Kidney (tissue), 14 donors: ENCODE results near the gene LTBP1. TPM values are rescaled to one million over a fixed set of nuclear protein-coding genes. Genes with fewer than 3 reads are reported as not detected.

Experiments
- DNase-seq, 5 donors: peaks; one replicate each; pipeline ENCODE4 v3.0.0-alpha.2; 2013 to 2020
- FAIRE-seq: peaks from 2 replicates; lab custom pipeline; 2012; peaks lifted over from hg19 to GRCh38; lab: Jason Lieb, UNC
- H3K27ac ChIP-seq, 2 donors: one replicate each; pipeline ENCODE4 v1.7.0; 2013; ENCODE audit warnings: low read depth in 2 of 2, low read length in 2 of 2, inconsistent platforms in 1 of 2
- H3K27me3 ChIP-seq: one replicate; pipeline ENCODE4 v1.7.1; 2013; ENCODE audit warnings: low read length, inconsistent platforms; ENCODE audit not compliant: control insufficient read depth, insufficient read depth
- H3K36me3 ChIP-seq, 3 donors: one replicate each; pipeline versions ENCODE4 v1.7.0 to v1.7.1; 2013; ENCODE audit warnings: low read length in 3 of 3, control low read depth in 1 of 3, inconsistent platforms in 1 of 3; ENCODE audit not compliant: insufficient read depth in 3 of 3, control insufficient read depth in 2 of 3
- H3K4me1 ChIP-seq, 3 donors: one replicate each; pipeline versions ENCODE4 v1.7.0 to v1.7.1; 2013; ENCODE audit warnings: low read length in 3 of 3, inconsistent platforms in 1 of 3, low read depth in 1 of 3; ENCODE audit not compliant: control insufficient read depth in 2 of 3, insufficient read depth in 2 of 3
- H3K4me3 ChIP-seq, 3 donors: one replicate each; pipeline versions ENCODE4 v1.7.0 to v1.8.1; 2013; ENCODE audit warnings: low read length in 3 of 3, control low read depth in 1 of 3, inconsistent platforms in 1 of 3
- H3K9ac ChIP-seq, 3 donors: one replicate each; pipeline versions ENCODE4 v1.7.0 to v1.7.1; 2013; ENCODE audit warnings: low read length in 3 of 3, control low read depth in 1 of 3, inconsistent platforms in 1 of 3
- H3K9me3 ChIP-seq, 3 donors: one replicate each; pipeline versions ENCODE4 v1.7.0 to v1.7.1; 2013; ENCODE audit warnings: low read length in 3 of 3, control low read depth in 1 of 3, inconsistent platforms in 1 of 3; ENCODE audit not compliant: control insufficient read depth in 2 of 3, insufficient read depth in 1 of 3
- CTCF ChIP-seq: IDR thresholded peaks from 3 replicates; pipeline ENCODE4 v1.5.1; 2012; ENCODE audit warnings: mild to moderate bottlenecking, moderate library complexity, borderline replicate concordance; ENCODE audit not compliant: insufficient read depth; ENCODE audit errors: extremely low read depth
- intact Hi-C: fragments of 100-400 bp; cut with DNase I; formaldehyde crosslinking; loops from one replicate; pipeline ENCODE4 v1.11.1; 2022
- polyA plus RNA-seq: library from polyadenylated mRNA; stranded (reverse); fragments of 350-450 nt; fragmentation: Illumina TruSeq; extraction: RNeasy Lipid Tissue Mini Kit (QIAGEN cat#74804); gene quantifications from one replicate; pipeline ENCODE4 v1.2.3, GENCODE V29; 2014; ENCODE audit warnings: low read depth, low replicate concordance; ENCODE audit not compliant: insufficient read depth
- total RNA-seq: library from RNA; stranded (reverse); fragmentation: NEBNext Ultra II Directional; extraction: Animal tissue kit (Norgen Biotek cat#: 25700); gene quantifications from one replicate; pipeline ENCODE4 v1.2.1, GENCODE V29; 2021
- donor health status: control.
- donor health status: control.
- donor health status: control.
- donor health status: control.
- donor health status: control.
- donor health status: DM: yes; HTN: yes; CAD: no.
- donor health status: Normal renal cell carcinoma (clear cell type).

The LTBP1 gene
- total and polyA plus RNA-seq, 2 donors from 2014 or later: 9.3 to 39.8 TPM

GRCh38 chr2:33002863-33003262, 56.1 kb downstream of the LTBP1 start:
- H3K4me1 ChIP-seq: no peaks in the 10 kb centered on the region
- H3K27me3 ChIP-seq: no peaks in the 10 kb centered on the region
- DNase-seq: no peak
- no peak overlapping the region for H3K27ac ChIP-seq
- TF ChIP-seq CTCF: no peak
- no peak for FAIRE-seq
- no peaks in the 10 kb centered on the region for H3K9me3 ChIP-seq
- no peak overlapping the region for H3K4me3 ChIP-seq
- intact Hi-C loops: no loop called here
- H3K36me3 ChIP-seq: no peaks in the 10 kb centered on the region
- no peak overlapping the region for H3K9ac ChIP-seq

- Histone ChIP-seq H3K4me3 (no peak overlapping the region), H3K36me3 (no peaks in the 10 kb centered on the region), H3K9ac (no peak overlapping the region), H3K27me3 (no peaks in the 10 kb centered on the region), H3K9me3 (no peaks in the 10 kb centered on the region), H3K4me1 (no peaks in the 10 kb centered on the region), H3K27ac (no peak overlapping the region)
- DNase-seq: no peak
- intact Hi-C loops: no loop called here
- FAIRE-seq: no peak
- TF ChIP-seq CTCF: no peak
These were observed 58.3 kb downstream of the LTBP1 start for GRCh38 chr2:33005057-33005456.

- FAIRE-seq: no peak
- no peak for DNase-seq
- Histone ChIP-seq H3K27me3 (no peaks in the 10 kb centered on the region), H3K27ac (no peak overlapping the region), H3K9ac (no peak overlapping the region), H3K4me1 (no peaks in the 10 kb centered on the region), H3K4me3 (no peak overlapping the region), H3K36me3 (no peaks in the 10 kb centered on the region), H3K9me3 (no peaks in the 10 kb centered on the region)
- TF ChIP-seq CTCF: no peak
- intact Hi-C loops: no loop called here
These were observed 62.0 kb downstream of the LTBP1 start for GRCh38 chr2:33008716-33009115.

GRCh38 chr2:33009249-33009648, 62.5 kb downstream of the LTBP1 start:
- H3K27me3 ChIP-seq: no peaks in the 10 kb centered on the region
- no peaks in the 10 kb centered on the region for H3K9me3 ChIP-seq
- intact Hi-C loops: no loop called here
- no peak for DNase-seq
- H3K27ac ChIP-seq: no peak overlapping the region
- H3K36me3 ChIP-seq: no peaks in the 10 kb centered on the region
- TF ChIP-seq CTCF: no peak
- H3K9ac ChIP-seq: no peak overlapping the region
- H3K4me1 ChIP-seq: no peaks in the 10 kb centered on the region
- no peak overlapping the region for H3K4me3 ChIP-seq
- no peak for FAIRE-seq
